Left ventricle myocardium inferior (tissue), 1 donor: ENCODE results near the gene PPP1R37. TPM values are rescaled to one million over a fixed set of nuclear protein-coding genes. Genes with fewer than 3 reads are reported as not detected.

ENCODE experiments used
- DNase-seq: peaks from one replicate; pipeline ENCODE4 v3.0.0-alpha.2; 2020
- H3K27ac ChIP-seq: fragments of 200-600 bp; replicated peaks from 2 replicates; pipeline ENCODE4 v1.8.0; 2021
- H3K27me3 ChIP-seq: fragments of 200-600 bp; 2 replicates; pipeline ENCODE4 v1.8.0; 2021; ENCODE audit warnings: low read depth
- H3K36me3 ChIP-seq: fragments of 200-600 bp; 2 replicates; pipeline ENCODE4 v1.8.0; 2021
- H3K4me1 ChIP-seq: fragments of 200-600 bp; 2 replicates; pipeline ENCODE4 v1.8.0; 2021
- H3K4me3 ChIP-seq: fragments of 200-600 bp; 2 replicates; pipeline ENCODE4 v1.8.0; 2021; ENCODE audit warnings: mild to moderate bottlenecking, moderate library complexity
- H3K9me3 ChIP-seq: fragments of 200-600 bp; replicated peaks from 2 replicates; pipeline ENCODE4 v1.8.0; 2021
- CTCF ChIP-seq: fragments of 200-600 bp; IDR thresholded peaks from 2 replicates; pipeline ENCODE4 v1.8.0; 2021; ENCODE audit warnings: antibody characterized with exemption, mild to moderate bottlenecking, borderline replicate concordance
- intact Hi-C: fragments of 100-400 bp; cut with micrococcal nuclease; formaldehyde crosslinking; loops from one replicate; pipeline ENCODE4 v1.11.0; 2022
- total RNA-seq: library from RNA; stranded (reverse); fragmentation: NEBNext Ultra II Directional; extraction: Animal tissue kit (Norgen Biotek cat#: 25700); gene quantifications from one replicate; pipeline ENCODE4 v1.2.1, GENCODE V29; 2021
- donor health status: DM: no; HTN: yes; CAD: no; lungs with severe emphysema.

Gene PPP1R37
- total RNA-seq, 1 donor from 2014 or later: 15.9 TPM

GRCh38 chr19:45175515-45176345 is 82.8 kb downstream of the PPP1R37 start:
- H3K27ac ChIP-seq: no peak overlapping the region
- H3K4me3 ChIP-seq: no peak overlapping the region
- no peak for TF ChIP-seq CTCF
- intact Hi-C loops: no loop called here
- H3K36me3 ChIP-seq: no peaks in the 10 kb centered on the region
- no peaks in the 10 kb centered on the region for H3K9me3 ChIP-seq
- no peak for DNase-seq
- H3K4me1 ChIP-seq: peaks cover 49% of the 10 kb centered on the region
- H3K27me3 ChIP-seq: no peaks in the 10 kb centered on the region

GRCh38 chr19:45177817-45178261 is 84.9 kb downstream of the PPP1R37 start, which contains the start of gene TRAPPC6A:
Gene TRAPPC6A (minus strand): TSS chr19:45178237. CDS start chr19:45178218, 19 bp downstream.
- Histone ChIP-seq H3K27ac (peak within 1 kb of the TSS; percentile 91), H3K9me3 (no peaks in the 10 kb centered on the region), H3K4me1 (peaks cover 39% of the 10 kb centered on the region), H3K4me3 (peak within 1 kb of the TSS; percentile 87), H3K27me3 (no peaks in the 10 kb centered on the region), H3K36me3 (peaks cover 4% of the 10 kb centered on the region)
- no peak for DNase-seq
- TF ChIP-seq CTCF: no peak
- intact Hi-C loops: no loop called here

- H3K4me3 ChIP-seq: peak within 1 kb of the TSS; percentile 87
- intact Hi-C loops: no loop called here
- peak within 1 kb of the TSS; percentile 91 for H3K27ac ChIP-seq
- H3K27me3 ChIP-seq: no peaks in the 10 kb centered on the region
- peaks cover 39% of the 10 kb centered on the region for H3K4me1 ChIP-seq
- H3K9me3 ChIP-seq: no peaks in the 10 kb centered on the region
- TF ChIP-seq CTCF: peak; percentile 54
- peaks cover 4% of the 10 kb centered on the region for H3K36me3 ChIP-seq
- DNase-seq: peak; percentile 100
These were observed 85.5 kb downstream of the PPP1R37 start, which contains the start of gene BLOC1S3 for GRCh38 chr19:45178262-45179071. Gene BLOC1S3 (plus strand): TSS chr19:45178784. CDS start chr19:45179297, 513 bp downstream.

GRCh38 chr19:45179072-45179891 is 86.3 kb downstream of the PPP1R37 start:
- Histone ChIP-seq H3K36me3 (peaks cover 4% of the 10 kb centered on the region), H3K27ac (peak overlapping the region; percentile 91), H3K4me1 (peaks cover 39% of the 10 kb centered on the region), H3K9me3 (no peaks in the 10 kb centered on the region), H3K4me3 (peak overlapping the region; percentile 87), H3K27me3 (no peaks in the 10 kb centered on the region)
- intact Hi-C loops: no loop called here
- no peak for TF ChIP-seq CTCF
- DNase-seq: no peak
